Thyroid gland (tissue), 4 donors: Measurements from ENCODE around the gene CCL8.

Experiments
- CTCF ChIP-seq, 6 experiments: fragments of 200-600 bp in 3 of 6; fragments of 450-650 bp in 3 of 6; sonication (generic) in 3 of 6; IDR thresholded peaks; one replicate each; pipeline ENCODE4 v1.5.1; 2016 to 2019; ENCODE audit warnings: antibody characterized with exemption in 6 of 6, mild to moderate bottlenecking in 2 of 6, inconsistent platforms in 1 of 6, moderate library complexity in 1 of 6
- POLR2A ChIP-seq, 2 donors: fragments of 450-650 bp; IDR thresholded peaks; one replicate each; pipeline ENCODE4 v1.6.1; 2017; ENCODE audit warnings: antibody characterized with exemption in 2 of 2, mild to moderate bottlenecking in 2 of 2, moderate library complexity in 1 of 2

- no peak for TF ChIP-seq CTCF (IDR thresholded peaks at IDR 0.05)
- no peak for TF ChIP-seq POLR2A (IDR thresholded peaks at IDR 0.05)
Measured at GRCh38 chr17:34351096-34351495, 31.9 kb downstream of the CCL8 start.
